ENCODE results near the gene AZU1. TPM values are rescaled to one million over a fixed set of nuclear protein-coding genes. Genes with fewer than 3 reads are reported as not detected.

Gene AZU1
- total RNA-seq, 1 experiment from 2014 or later = not detected

- no peaks in the 10 kb centered on the region for H4K20me1 ChIP-seq (ENCODE audit: low read length)
- TF ChIP-seq CTCF (conservative IDR thresholded peaks at IDR 0.05; ENCODE audit: low read depth, low read length) = no peak
- no peak for TF ChIP-seq EZH2phosphoT487 (IDR thresholded peaks at IDR 0.05; ENCODE audit: borderline replicate concordance, low read length)
- no peak for TF ChIP-seq EZH2 (IDR thresholded peaks at IDR 0.05; ENCODE audit: low read length, unreplicated experiment)
- no peaks in the 10 kb centered on the region for H3K9me3 ChIP-seq (ENCODE audit: low read length)
- H3K27me3 ChIP-seq (ENCODE audit: low read length) = no peaks in the 10 kb centered on the region
- ATAC-seq (no peak), DNase-seq (no peak)
- H3K4me3 ChIP-seq (ENCODE audit: low read length) = no peak overlapping the region
- no peak overlapping the region for H3K4me2 ChIP-seq (ENCODE audit: low read length)
- ChIA-PET CTCF (no interaction called here), POLR2A (ENCODE audit: unreplicated experiment) (no interaction called here)
- H3K9ac ChIP-seq (ENCODE audit: low read length) = no peak overlapping the region
- H3K9me2 ChIP-seq (replicated peaks; ENCODE audit: low read length) = no peaks in the 10 kb centered on the region
- no peak overlapping the region for H2AFZ ChIP-seq (ENCODE audit: low read length)
- no peaks in the 10 kb centered on the region for H3K36me3 ChIP-seq (ENCODE audit: low read depth, low read length)
- no peaks in the 10 kb centered on the region for H3K4me1 ChIP-seq (ENCODE audit: insufficient read depth, low read length)
- H3K79me2 ChIP-seq (ENCODE audit: low read length) = no peaks in the 10 kb centered on the region
- H3K27ac ChIP-seq (ENCODE audit: low read length) = no peak overlapping the region
- intact Hi-C loops (cut with micrococcal nuclease) = no loop called here
- no peaks in the 10 kb centered on the region for H3F3A ChIP-seq (ENCODE audit: low read length, unreplicated experiment)
- BruUV-seq (replicated peaks) = no TSS peak
These were observed 30.6 kb downstream of the AZU1 start for GRCh38 chr19:858284-858683.

- Histone ChIP-seq H3K79me2 (ENCODE audit: low read length) (no peaks in the 10 kb centered on the region), H3K27me3 (ENCODE audit: low read length) (no peaks in the 10 kb centered on the region), H3K4me2 (ENCODE audit: low read length) (peak within 1 kb of the TSS; percentile 73), H3K9me2 (replicated peaks; ENCODE audit: low read length) (no peaks in the 10 kb centered on the region), H4K20me1 (ENCODE audit: low read length) (no peaks in the 10 kb centered on the region), H3K36me3 (ENCODE audit: low read depth, low read length) (no peaks in the 10 kb centered on the region), H3F3A (ENCODE audit: low read length, unreplicated experiment) (no peaks in the 10 kb centered on the region), H3K4me1 (ENCODE audit: insufficient read depth, low read length) (no peaks in the 10 kb centered on the region), H3K9me3 (ENCODE audit: low read length) (no peaks in the 10 kb centered on the region), H3K27ac (ENCODE audit: low read length) (no peak within 1 kb of the TSS), H3K9ac (ENCODE audit: low read length) (peak within 1 kb of the TSS; percentile 35; the same call in 1 of the 2 replicates), H3K4me3 (ENCODE audit: low read length) (peak within 1 kb of the TSS; percentile 69), H2AFZ (ENCODE audit: low read length) (peak within 1 kb of the TSS; percentile 63; the same call in 1 of the 2 replicates)
- TF ChIP-seq EZH2 (IDR thresholded peaks at IDR 0.05; ENCODE audit: low read length, unreplicated experiment) = no peak
- TF ChIP-seq EZH2phosphoT487 (IDR thresholded peaks at IDR 0.05; ENCODE audit: borderline replicate concordance, low read length) = no peak
- no peak for TF ChIP-seq CTCF (conservative IDR thresholded peaks at IDR 0.05; ENCODE audit: low read depth, low read length)
- no TSS peak for BruUV-seq (replicated peaks)
- intact Hi-C loops (cut with micrococcal nuclease) = no loop called here
- DNase-seq (no peak), ATAC-seq (no peak)
- ChIA-PET POLR2A (ENCODE audit: unreplicated experiment) (interaction anchor here (0.5 kb wide), 1 partner anchor 144 kb away, joined by 3 read pairs; no protein-coding TSS in a partner anchor), CTCF (no interaction called here)
These were observed 31.5 kb downstream of the AZU1 start, which contains the start of gene CFD for GRCh38 chr19:858868-859843. CFD (plus strand) TSS chr19:859664; CDS start chr19:859690, 26 bp downstream.
